GM12801 (cell line): Measurements from ENCODE around the gene STIL.

Source experiments
- TF ChIP-seq, protein P1 (sequence below): IDR thresholded peaks from one replicate; pipeline ENCODE4 v1.5.1; 2011; ENCODE audit warnings: control low read depth; ENCODE audit not compliant: insufficient read length; ENCODE audit errors: extremely low read depth

The STIL gene

DNA sequence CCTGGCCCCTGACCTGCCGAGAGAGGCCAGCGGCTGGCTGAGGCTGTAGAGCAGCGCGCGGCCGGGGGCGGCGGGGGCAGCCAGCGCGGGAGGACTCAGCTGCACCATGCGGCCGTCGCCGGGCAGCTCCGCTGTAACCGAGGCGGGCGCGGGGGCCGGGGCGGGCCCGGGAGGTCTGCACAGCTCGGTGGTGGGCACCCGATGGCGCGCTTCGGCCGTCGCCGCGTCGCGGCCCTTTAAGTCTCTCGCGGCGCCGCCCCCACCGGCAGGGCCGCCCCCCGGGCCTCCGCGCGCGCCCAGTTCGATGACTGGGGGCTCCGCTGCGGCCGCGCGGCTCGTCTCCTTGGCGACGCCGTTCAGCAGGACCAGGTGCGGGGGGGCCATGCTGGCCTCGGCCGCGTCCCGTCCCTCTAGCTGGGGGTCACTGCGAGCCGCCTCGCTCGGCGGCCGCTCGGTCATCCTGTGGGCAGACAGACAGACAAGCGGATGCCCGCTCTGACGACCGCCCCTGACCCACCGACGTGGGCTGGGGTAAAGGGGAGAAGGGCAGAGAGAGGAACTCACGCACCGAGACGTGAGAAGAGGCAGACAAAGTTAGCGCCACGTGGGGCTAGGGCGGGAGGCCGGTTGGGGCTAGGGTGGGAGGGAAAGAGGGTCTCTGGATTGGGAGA, 88.4 kb downstream of the STIL start:
- TF ChIP-seq, protein P1, sequence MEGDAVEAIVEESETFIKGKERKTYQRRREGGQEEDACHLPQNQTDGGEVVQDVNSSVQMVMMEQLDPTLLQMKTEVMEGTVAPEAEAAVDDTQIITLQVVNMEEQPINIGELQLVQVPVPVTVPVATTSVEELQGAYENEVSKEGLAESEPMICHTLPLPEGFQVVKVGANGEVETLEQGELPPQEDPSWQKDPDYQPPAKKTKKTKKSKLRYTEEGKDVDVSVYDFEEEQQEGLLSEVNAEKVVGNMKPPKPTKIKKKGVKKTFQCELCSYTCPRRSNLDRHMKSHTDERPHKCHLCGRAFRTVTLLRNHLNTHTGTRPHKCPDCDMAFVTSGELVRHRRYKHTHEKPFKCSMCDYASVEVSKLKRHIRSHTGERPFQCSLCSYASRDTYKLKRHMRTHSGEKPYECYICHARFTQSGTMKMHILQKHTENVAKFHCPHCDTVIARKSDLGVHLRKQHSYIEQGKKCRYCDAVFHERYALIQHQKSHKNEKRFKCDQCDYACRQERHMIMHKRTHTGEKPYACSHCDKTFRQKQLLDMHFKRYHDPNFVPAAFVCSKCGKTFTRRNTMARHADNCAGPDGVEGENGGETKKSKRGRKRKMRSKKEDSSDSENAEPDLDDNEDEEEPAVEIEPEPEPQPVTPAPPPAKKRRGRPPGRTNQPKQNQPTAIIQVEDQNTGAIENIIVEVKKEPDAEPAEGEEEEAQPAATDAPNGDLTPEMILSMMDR, result no peak

DNA sequence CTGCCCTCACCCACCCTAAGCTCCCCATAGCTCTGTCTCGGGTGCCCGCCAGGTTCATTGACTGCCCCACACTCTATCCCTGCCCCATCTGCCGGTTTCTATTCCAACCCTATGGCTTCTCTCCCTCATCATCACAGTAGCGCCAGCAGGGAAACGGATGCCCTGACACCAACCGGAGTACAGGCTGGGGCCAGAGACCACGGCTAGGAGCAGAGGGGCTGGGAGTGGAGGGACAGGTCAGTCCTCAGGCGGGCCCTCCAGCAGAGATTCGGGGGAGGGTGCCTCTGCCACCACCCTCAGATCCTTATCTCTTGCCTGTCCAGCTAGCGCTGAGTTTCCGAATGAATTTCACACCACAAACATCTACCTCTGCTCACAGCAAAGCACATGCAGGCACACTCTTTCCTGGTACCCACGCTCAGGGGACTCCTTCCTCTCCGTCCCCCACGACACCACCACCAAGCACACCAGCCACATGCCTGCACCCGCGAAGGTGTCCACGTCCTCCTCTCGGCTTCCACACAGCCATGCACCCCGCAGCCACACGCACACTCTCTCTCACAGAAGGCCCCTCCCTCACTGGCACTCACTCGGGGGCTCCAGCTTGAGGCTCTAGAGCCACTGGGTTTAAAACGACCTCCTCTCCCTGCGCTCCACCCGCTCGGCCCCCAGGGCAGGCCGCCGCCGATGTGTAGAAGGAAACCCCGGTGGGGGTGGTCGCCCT, 89.1 kb downstream of the STIL start:
- TF ChIP-seq, protein P1, result no peak

DNA sequence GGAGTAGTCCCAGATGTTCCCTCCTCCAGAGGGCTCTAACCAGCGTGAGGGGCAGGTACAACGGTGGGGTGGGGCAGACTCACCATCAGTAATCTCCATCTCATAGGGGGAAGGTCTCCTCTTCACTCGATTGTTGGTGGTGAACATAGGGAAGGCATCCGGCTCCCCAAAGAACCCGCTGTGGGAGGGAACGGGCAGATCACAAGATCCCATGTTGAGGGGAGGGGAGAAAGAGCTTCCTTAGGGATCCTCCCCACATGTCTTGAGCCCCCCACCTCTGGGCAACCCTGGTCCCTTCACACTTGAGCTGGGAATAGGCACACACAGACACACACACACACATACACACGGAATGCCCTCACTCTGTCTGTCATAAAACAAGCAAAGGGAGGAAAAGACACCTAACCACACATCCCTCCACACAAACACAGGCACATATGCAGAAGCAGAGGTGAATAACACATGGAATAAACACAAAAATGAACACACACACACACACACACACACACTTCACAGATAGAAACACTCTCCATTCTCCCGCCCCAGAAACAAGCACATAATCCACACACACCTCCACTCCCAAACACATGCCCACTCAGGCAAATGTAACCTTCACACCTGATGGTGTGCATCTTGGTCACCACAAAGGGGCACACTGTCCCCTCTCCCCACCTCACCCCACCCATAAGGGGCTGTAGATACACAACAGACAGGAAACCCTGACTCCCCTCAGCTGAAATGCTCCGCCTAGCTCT, 89.8 kb downstream of the STIL start:
- TF ChIP-seq, protein P1, result no peak

DNA sequence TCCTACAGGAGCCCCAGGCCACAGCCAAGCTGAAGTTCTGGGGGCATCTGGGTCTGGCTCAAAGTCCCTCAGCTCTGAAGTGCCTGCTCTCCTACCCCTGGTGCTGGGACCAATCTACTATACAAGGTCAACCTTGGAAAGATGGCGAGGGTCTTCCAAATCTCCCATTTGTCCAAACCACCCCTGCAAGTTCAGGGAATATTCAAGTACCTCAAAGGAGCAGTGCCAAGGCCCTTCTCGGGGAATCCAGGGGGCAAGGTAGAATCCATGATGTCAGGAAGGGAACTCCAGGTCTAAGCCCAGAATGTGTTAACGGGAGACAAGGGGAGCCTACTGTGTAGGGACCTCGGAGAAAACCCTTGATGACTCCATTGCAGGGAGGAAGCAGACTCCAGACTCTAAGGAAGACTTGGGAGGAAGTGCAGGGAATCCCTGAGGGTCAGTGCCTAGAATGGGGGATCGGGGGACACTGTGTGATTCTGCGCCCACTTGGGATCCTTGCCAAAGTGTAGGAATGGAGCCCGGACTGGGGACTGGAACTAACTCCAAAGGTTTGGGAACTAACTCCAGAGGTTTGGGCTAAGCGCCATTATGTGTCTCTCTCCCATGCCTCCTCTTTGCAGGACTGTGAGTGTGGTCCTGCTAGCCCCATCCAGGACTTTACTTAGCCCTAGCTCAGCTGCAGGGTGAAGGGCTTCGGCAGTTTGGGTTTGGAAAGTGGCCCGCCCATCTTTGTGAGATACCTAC, 90.6 kb downstream of the STIL start:
- TF ChIP-seq, protein P1, result no peak

DNA sequence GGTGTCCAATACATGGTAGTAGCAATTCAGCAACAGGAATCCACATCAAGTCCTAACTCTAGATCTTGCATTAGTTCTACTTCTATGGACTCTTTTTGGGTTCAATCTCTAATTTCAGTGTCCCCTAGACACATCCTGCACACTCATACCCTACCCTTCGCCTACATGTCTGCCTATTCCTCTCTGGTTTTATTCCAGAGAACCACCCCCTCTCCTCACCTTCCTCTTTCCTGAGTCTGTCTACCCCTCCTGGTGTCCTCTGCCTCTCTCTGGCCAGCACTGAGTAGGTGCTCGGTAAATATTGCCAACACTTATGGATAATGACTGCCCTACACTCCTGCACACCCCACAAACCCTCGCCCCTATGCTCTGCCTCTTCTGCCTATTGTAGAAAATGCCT, 91.5 kb downstream of the STIL start:
- TF ChIP-seq, protein P1, result no peak

DNA sequence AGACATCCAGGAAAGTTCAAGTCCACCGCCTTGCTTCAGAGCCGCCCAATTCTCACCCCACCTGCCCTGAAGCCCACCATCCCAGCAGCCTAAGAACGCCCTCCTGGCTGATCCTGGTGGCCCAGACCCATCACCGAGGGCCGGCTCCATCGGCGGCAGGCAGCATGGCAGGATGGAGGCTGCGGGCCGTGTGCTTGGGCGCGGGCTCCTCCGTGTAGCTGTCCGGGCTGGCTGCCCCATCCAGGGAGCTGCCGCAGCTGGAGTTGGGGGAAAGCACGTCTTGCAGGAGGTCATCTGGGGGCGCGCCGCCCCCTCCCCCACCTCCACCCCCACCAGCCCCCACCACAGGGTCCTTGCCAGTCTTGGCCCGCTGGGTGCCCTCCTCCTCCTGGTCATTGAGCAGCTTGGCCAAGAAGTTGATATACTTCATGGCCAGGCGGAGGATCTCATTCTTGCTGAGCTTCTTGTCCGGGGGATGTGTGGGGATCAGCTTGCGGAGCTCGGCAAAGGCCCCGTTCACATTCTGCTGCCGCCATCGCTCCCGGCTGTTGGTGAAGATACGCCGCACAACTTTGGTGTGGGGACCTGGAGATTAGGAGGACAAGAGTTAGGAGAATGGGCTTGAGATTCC, 94.2 kb downstream of the STIL start:
- TF ChIP-seq, protein P1, result no peak
